HFF-Myc (cell line): ENCODE measurements around the gene SPAST.

Source experiments
- DNase-seq: peaks from one replicate; pipeline ENCODE4 v3.0.0-alpha.2; 2011; ENCODE audit warnings: low read depth; ENCODE audit errors: extremely low read depth
- H3K4me3 ChIP-seq: replicated peaks from 2 replicates; pipeline ENCODE4 v1.5.1; 2011; ENCODE audit warnings: low read depth, mild to moderate bottlenecking, control low read depth, low read length
- TF ChIP-seq, protein P1 (sequence below): IDR thresholded peaks from 2 replicates; pipeline ENCODE4 v1.5.1; 2012; ENCODE audit warnings: mild to moderate bottlenecking, low read depth, low read length, control low read depth; ENCODE audit errors: missing control alignments

Gene SPAST

GRCh38 chr2:32074134-32074506 is 10.8 kb downstream of the SPAST start:
- DNase-seq = no peak
- TF ChIP-seq, protein P1, sequence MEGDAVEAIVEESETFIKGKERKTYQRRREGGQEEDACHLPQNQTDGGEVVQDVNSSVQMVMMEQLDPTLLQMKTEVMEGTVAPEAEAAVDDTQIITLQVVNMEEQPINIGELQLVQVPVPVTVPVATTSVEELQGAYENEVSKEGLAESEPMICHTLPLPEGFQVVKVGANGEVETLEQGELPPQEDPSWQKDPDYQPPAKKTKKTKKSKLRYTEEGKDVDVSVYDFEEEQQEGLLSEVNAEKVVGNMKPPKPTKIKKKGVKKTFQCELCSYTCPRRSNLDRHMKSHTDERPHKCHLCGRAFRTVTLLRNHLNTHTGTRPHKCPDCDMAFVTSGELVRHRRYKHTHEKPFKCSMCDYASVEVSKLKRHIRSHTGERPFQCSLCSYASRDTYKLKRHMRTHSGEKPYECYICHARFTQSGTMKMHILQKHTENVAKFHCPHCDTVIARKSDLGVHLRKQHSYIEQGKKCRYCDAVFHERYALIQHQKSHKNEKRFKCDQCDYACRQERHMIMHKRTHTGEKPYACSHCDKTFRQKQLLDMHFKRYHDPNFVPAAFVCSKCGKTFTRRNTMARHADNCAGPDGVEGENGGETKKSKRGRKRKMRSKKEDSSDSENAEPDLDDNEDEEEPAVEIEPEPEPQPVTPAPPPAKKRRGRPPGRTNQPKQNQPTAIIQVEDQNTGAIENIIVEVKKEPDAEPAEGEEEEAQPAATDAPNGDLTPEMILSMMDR = no peak
- H3K4me3 ChIP-seq = no peak overlapping the region

GRCh38 chr2:32095671-32096070 is 32.3 kb downstream of the SPAST start:
- TF ChIP-seq, protein P1 = no peak
- no peak overlapping the region for H3K4me3 ChIP-seq
- no peak for DNase-seq

GRCh38 chr2:32108111-32108510 is 44.8 kb downstream of the SPAST start:
- TF ChIP-seq, protein P1 = no peak
- H3K4me3 ChIP-seq = no peak overlapping the region
- DNase-seq = no peak

GRCh38 chr2:32118055-32118454 is 54.7 kb downstream of the SPAST start:
- DNase-seq = no peak
- H3K4me3 ChIP-seq = no peak overlapping the region
- TF ChIP-seq, protein P1 = no peak

- TF ChIP-seq, protein P1 = no peak
These were observed 55.8 kb downstream of the SPAST start for GRCh38 chr2:32119161-32119560.

DNA sequence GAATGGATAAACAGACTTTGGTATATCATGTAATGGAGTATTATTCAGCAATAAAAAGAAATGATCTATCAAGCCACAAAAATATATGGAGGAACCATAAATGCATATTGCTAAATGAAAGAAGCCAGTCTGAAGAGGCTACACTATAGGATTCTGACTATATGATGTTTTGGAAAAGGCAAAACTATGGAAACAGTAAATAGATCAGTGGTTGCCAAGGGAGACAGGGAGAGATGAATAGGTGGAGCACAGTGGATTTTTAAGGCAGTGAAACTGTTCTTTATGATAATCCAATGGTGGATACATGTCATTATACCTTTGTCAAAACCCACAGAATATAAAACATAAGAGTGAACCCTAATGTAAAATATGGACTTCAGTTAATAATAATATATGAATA is 61.3 kb downstream of the SPAST start:
- DNase-seq = no peak
- TF ChIP-seq, protein P1 = no peak
- H3K4me3 ChIP-seq = no peak overlapping the region

More at GRCh38 chr2:32119161-32119560, 55.8 kb downstream of the SPAST start:
- no peak for DNase-seq
- H3K4me3 ChIP-seq = no peak overlapping the region

GRCh38 chr2:32128636-32129035 is 65.3 kb downstream of the SPAST start:
- no peak for DNase-seq
- no peak overlapping the region for H3K4me3 ChIP-seq
- TF ChIP-seq, protein P1 = no peak
